Right atrium auricular region (tissue), 2 donors: ENCODE results near the gene DOP1B. TPM values are rescaled to one million over a fixed set of nuclear protein-coding genes. Genes with fewer than 3 reads are reported as not detected.
"Not testable (repeated sequence)": the region's sequence is repeated elsewhere in the genome, so short reads cannot be mapped to it uniquely, and the experiment has no call there.

Experiments
- DNase-seq: peaks from one replicate; pipeline ENCODE4 v3.0.0-alpha.2; 2019; ENCODE audit warnings: low spot score
- H3K27ac ChIP-seq, 2 donors: fragments of 200-600 bp; sonication (generic); 1 replicate in 1 of 2; 2 replicates in 1 of 2; pipeline ENCODE4 v1.5.1; 2016 to 2019
- H3K27me3 ChIP-seq, 2 donors: fragments of 200-600 bp; sonication (generic); one replicate each; pipeline versions ENCODE4 v1.5.1 to v1.6.0; 2017 to 2019
- H3K36me3 ChIP-seq: fragments of 200-600 bp; sonication (generic); one replicate; pipeline ENCODE4 v1.5.1; 2016
- H3K4me1 ChIP-seq, 2 donors: fragments of 200-600 bp; sonication (generic); one replicate each; pipeline versions ENCODE4 v1.5.1 to v1.6.0; 2017 to 2019
- H3K4me3 ChIP-seq, 2 donors: fragments of 200-600 bp; sonication (generic); 1 replicate in 1 of 2; 2 replicates in 1 of 2; pipeline ENCODE4 v1.5.1; 2017 to 2019; ENCODE audit warnings: mild to moderate bottlenecking in 1 of 2, moderate library complexity in 1 of 2
- H3K9me3 ChIP-seq, 2 donors: fragments of 200-600 bp; sonication (generic); one replicate each; pipeline ENCODE4 v1.5.1; 2019
- total RNA-seq, 2 donors: library from RNA; depleted of rRNA; stranded (reverse); fragments of >200 nt; gene quantifications; one replicate each; pipeline ENCODE4 v1.1.0, GENCODE V29; 2016
- TF ChIP-seq, protein P1 (sequence below), 2 donors: fragments of 200-600 bp; sonication (generic); IDR thresholded peaks; one replicate each; pipeline ENCODE4 v1.5.1; 2019; ENCODE audit warnings: antibody characterized with exemption in 2 of 2

DOP1B gene
- total RNA-seq, 2 donors from 2014 or later, result 4.0 to 4.9 TPM

DNA sequence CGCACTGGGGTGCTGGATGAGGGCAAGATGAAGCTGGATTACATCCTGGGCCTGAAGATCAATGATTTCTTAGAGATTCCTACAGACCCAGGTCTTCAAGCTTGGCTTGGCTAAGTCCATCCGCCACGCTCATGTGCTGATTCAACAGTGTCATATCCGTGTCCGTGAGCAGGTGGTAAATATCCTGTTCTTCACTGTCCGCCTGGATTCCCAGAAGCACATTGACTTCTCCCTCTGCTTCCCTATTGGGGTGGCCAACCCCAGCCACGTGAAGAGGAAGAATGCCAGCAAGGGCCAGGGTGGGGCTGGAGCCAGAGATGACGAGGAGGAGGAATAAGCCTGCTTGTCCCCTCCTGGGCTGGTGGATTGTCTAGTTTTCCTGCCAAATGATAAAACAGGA lies 23.9 kb upstream of the DOP1B start:
- H3K27me3 ChIP-seq, result no peaks in the 10 kb centered on the region
- H3K4me1 ChIP-seq, result peaks cover 0 to 23% of the 10 kb centered on the region in 2 donors
- H3K27ac ChIP-seq, result no peak overlapping the region
- DNase-seq, result no peak
- no peaks in the 10 kb centered on the region for H3K36me3 ChIP-seq
- H3K9me3 ChIP-seq, result no peaks in the 10 kb centered on the region
- no peak overlapping the region for H3K4me3 ChIP-seq
- TF ChIP-seq, protein P1, sequence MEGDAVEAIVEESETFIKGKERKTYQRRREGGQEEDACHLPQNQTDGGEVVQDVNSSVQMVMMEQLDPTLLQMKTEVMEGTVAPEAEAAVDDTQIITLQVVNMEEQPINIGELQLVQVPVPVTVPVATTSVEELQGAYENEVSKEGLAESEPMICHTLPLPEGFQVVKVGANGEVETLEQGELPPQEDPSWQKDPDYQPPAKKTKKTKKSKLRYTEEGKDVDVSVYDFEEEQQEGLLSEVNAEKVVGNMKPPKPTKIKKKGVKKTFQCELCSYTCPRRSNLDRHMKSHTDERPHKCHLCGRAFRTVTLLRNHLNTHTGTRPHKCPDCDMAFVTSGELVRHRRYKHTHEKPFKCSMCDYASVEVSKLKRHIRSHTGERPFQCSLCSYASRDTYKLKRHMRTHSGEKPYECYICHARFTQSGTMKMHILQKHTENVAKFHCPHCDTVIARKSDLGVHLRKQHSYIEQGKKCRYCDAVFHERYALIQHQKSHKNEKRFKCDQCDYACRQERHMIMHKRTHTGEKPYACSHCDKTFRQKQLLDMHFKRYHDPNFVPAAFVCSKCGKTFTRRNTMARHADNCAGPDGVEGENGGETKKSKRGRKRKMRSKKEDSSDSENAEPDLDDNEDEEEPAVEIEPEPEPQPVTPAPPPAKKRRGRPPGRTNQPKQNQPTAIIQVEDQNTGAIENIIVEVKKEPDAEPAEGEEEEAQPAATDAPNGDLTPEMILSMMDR (IDR thresholded peaks at IDR 0.05), result no peak

DNA sequence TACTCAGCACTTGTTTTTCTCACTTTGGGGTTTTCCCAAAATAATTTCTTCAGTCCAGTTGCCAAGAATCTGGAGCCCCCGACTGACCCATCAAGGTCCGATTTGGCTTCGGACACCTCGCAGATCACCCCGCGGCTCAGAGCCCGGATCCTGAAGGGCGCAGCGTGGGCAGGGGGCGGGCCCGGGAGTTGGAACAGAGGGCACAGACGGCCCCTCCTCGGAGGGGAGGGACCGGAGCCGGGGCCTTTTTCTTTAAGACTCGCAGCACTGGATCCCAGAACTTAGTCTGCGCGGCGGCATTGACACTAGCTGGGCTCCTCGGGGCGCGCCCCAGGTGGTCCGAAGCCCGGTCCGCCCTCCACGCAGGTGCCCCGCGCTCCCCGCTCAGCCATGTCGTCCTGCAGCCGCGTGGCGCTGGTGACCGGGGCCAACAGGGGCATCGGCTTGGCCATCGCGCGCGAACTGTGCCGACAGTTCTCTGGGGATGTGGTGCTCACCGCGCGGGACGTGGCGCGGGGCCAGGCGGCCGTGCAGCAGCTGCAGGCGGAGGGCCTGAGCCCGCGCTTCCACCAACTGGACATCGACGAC lies 21.7 kb upstream of the DOP1B start, which contains the start of gene CBR3:
CBR3 (plus strand) TSS at position 277 of the 588 bp plus-strand sequence; CDS start at position 391, 114 bp downstream.
- TF ChIP-seq, protein P1 (IDR thresholded peaks at IDR 0.05), result no peak
- Histone ChIP-seq H3K27ac (peak within 1 kb of the TSS; percentile 86 to 88), H3K4me1 (peaks cover 0 to 23% of the 10 kb centered on the region in 2 donors), H3K27me3 (no peaks in the 10 kb centered on the region), H3K36me3 (no peaks in the 10 kb centered on the region), H3K4me3 (peak within 1 kb of the TSS; percentile 47 to 71), H3K9me3 (no peaks in the 10 kb centered on the region)
- DNase-seq, result peak; percentile 76

DNA sequence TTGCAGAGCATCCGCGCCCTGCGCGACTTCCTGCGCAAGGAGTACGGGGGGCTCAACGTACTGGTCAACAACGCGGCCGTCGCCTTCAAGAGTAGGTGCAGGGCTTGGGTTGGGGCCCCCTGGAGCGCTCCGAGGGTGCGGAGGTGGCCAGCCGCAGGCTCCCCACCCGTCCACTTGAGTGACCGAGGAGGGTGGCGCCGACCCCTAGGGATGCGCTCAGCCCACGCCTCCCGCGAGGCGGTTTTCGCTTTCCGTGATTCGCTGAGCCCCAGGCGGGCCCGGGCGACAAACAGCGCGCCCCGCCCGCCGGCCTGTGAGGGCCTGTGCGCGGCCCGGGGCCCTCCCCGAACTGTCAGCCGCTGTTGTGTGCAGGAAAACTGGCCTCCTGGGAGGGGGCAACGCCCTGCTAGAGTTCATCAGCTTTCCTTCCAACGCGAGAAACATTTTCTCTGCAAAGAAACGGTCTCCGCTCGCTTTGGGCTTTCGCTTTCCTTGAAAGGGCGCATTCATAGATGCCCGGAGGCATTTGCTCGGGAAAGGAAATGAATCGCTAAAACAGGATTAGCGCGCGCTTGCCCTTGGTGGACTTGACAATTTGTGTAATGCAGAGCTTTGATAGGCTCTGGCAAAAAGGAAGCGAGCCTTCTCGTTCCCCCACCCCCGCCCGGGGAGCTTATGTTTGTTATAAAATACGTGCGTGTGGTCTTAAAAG lies 21.1 kb upstream of the DOP1B start:
- peak; percentile 86 for DNase-seq
- TF ChIP-seq, protein P1 (IDR thresholded peaks at IDR 0.05), result no peak
- Histone ChIP-seq H3K27ac (peak overlapping the region; percentile 86 to 88), H3K4me1 (peaks cover 0 to 23% of the 10 kb centered on the region in 2 donors), H3K4me3 (peak overlapping the region; percentile 47 to 71), H3K9me3 (no peaks in the 10 kb centered on the region), H3K36me3 (no peaks in the 10 kb centered on the region), H3K27me3 (no peaks in the 10 kb centered on the region)

DNA sequence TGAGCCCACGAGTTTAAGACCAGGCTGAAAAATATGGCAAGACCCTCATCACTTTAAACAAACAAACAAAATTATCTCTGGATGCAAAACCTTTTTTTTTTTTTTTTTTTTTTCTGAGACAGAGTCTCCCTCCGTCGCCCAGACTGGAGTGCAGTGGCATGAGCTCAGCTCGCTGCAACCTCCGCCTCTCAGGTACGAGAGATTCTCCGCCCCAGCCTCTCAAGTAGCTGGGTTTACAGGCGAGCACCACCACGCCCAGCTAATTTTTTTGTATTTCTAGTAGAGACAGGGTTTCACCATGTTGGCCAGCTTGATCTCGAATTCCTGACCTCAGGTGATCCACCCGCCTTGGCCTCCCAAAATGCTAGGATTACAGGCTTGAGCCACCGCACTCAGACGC lies 16.8 kb upstream of the DOP1B start:
- not testable (repeated sequence) for H3K36me3 ChIP-seq, H3K9me3 ChIP-seq, H3K4me3 ChIP-seq, H3K27me3 ChIP-seq, DNase-seq, H3K27ac ChIP-seq
- H3K4me1 ChIP-seq, result peaks cover 0 to 13% of the 10 kb centered on the region in 2 donors

DNA sequence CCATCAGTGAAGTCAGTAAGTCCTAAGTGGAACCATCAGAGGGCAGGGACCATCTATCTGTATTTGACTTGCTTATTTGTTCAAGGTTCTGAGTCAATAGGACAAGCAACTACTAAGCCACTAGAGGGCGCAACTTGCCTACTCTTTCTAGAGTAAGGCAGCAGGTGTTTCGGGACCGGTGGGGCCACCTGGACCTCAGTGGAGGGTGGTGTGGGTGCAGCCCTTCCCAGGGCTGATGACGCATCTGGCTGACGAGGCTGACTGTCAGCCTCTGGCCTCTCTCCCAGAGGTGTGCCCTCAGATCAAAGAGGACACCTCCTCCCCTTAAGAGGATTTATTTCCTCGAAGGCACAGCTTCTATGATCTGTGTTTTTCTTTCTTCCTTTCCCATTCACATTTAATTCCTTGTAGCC lies 15.1 kb upstream of the DOP1B start:
- Histone ChIP-seq H3K36me3 (no peaks in the 10 kb centered on the region), H3K9me3 (no peaks in the 10 kb centered on the region), H3K4me3 (no peak overlapping the region), H3K27ac (no peak overlapping the region), H3K27me3 (no peaks in the 10 kb centered on the region), H3K4me1 (peaks cover 0 to 3% of the 10 kb centered on the region in 2 donors)
- TF ChIP-seq, protein P1 (IDR thresholded peaks at IDR 0.05), result peak; percentile 73 to 83
- DNase-seq, result peak; percentile 75

DNA sequence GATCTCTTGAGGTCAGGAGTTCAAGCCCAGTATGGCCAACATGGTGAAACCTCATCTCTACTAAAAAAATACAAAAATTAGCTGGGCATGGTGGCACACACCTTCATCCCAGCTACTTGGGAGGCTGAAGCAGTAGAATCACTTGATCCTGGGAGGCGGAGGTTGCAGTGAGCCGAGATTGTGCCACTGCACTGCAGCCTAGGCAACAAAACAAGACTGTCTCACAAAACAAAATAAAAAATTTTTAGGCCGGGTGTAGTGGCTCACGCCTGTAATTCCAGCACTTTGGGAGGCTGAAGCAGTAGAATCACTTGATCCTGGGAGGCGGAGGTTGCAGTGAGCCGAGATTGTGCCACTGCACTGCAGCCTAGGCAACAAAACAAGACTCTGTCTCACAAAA lies 12.4 kb upstream of the DOP1B start:
- DNase-seq, H3K27ac ChIP-seq, H3K4me1 ChIP-seq, H3K36me3 ChIP-seq, H3K4me3 ChIP-seq, H3K9me3 ChIP-seq, H3K27me3 ChIP-seq: not testable (repeated sequence)
